ENCODE measurements around the gene C2orf68. TPM values are rescaled to one million over a fixed set of nuclear protein-coding genes. Genes with fewer than 3 reads are reported as not detected.

Gene C2orf68
- total and polyA plus RNA-seq, 9 of the 15 experiments (the other 6 are each of a cell fraction or from before 2014, with no cell fraction given) = 22.1 to 50.0 (median 31.8) TPM

GRCh38 chr2:85578243-85579180 is 33.4 kb downstream of the C2orf68 start (continued):
- TF ChIP-seq, protein P1, sequence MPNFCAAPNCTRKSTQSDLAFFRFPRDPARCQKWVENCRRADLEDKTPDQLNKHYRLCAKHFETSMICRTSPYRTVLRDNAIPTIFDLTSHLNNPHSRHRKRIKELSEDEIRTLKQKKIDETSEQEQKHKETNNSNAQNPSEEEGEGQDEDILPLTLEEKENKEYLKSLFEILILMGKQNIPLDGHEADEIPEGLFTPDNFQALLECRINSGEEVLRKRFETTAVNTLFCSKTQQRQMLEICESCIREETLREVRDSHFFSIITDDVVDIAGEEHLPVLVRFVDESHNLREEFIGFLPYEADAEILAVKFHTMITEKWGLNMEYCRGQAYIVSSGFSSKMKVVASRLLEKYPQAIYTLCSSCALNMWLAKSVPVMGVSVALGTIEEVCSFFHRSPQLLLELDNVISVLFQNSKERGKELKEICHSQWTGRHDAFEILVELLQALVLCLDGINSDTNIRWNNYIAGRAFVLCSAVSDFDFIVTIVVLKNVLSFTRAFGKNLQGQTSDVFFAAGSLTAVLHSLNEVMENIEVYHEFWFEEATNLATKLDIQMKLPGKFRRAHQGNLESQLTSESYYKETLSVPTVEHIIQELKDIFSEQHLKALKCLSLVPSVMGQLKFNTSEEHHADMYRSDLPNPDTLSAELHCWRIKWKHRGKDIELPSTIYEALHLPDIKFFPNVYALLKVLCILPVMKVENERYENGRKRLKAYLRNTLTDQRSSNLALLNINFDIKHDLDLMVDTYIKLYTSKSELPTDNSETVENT (CRISPR knock-in tag; IDR thresholded peaks at IDR 0.05) = no peak
- peak in 1 of 3 experiments; percentile 58 for TF ChIP-seq YY1 (IDR thresholded peaks at IDR 0.05; ENCODE audit: borderline replicate concordance in 1 of 3, control insufficient read depth in 1 of 3, extremely low read depth in 1 of 3, insufficient read depth in 3 of 3, insufficient read length in 1 of 3, insufficient replicate concordance in 2 of 3, low read depth in 1 of 3, low read length in 2 of 3)
- TF ChIP-seq, protein P2, sequence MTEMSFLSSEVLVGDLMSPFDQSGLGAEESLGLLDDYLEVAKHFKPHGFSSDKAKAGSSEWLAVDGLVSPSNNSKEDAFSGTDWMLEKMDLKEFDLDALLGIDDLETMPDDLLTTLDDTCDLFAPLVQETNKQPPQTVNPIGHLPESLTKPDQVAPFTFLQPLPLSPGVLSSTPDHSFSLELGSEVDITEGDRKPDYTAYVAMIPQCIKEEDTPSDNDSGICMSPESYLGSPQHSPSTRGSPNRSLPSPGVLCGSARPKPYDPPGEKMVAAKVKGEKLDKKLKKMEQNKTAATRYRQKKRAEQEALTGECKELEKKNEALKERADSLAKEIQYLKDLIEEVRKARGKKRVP (CRISPR knock-in tag; IDR thresholded peaks at IDR 0.05) = 0 out of 2 replicates have a peak, but pooled peaks have one; percentile 40
- TF ChIP-seq, protein P3, sequence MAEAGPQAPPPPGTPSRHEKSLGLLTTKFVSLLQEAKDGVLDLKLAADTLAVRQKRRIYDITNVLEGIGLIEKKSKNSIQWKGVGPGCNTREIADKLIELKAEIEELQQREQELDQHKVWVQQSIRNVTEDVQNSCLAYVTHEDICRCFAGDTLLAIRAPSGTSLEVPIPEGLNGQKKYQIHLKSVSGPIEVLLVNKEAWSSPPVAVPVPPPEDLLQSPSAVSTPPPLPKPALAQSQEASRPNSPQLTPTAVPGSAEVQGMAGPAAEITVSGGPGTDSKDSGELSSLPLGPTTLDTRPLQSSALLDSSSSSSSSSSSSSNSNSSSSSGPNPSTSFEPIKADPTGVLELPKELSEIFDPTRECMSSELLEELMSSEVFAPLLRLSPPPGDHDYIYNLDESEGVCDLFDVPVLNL (CRISPR knock-in tag; IDR thresholded peaks at IDR 0.05; ENCODE audit: low read depth) = no peak
- no peak for TF ChIP-seq BMI1 (IDR thresholded peaks at IDR 0.05; ENCODE audit: low read length)
- TF ChIP-seq LCOR (CRISPR knock-in tag; IDR thresholded peaks at IDR 0.05) = no peak
- no peak for TF ChIP-seq HSF4 (CRISPR knock-in tag; IDR thresholded peaks at IDR 0.05; ENCODE audit: borderline replicate concordance)
- no peak for TF ChIP-seq RFX5 (IDR thresholded peaks at IDR 0.05; ENCODE audit: low read depth, low read length)
- no peak for TF ChIP-seq CSDE1 (IDR thresholded peaks at IDR 0.05)
- no peak for TF ChIP-seq NEUROD1 (IDR thresholded peaks at IDR 0.05; ENCODE audit: borderline replicate concordance, low read depth, low read length, partially characterized antibody)
- 0 out of 2 replicates have a peak, but pooled peaks have one; percentile 30 for TF ChIP-seq FOXJ3 (CRISPR knock-in tag; IDR thresholded peaks at IDR 0.05)
- TF ChIP-seq, protein P4, sequence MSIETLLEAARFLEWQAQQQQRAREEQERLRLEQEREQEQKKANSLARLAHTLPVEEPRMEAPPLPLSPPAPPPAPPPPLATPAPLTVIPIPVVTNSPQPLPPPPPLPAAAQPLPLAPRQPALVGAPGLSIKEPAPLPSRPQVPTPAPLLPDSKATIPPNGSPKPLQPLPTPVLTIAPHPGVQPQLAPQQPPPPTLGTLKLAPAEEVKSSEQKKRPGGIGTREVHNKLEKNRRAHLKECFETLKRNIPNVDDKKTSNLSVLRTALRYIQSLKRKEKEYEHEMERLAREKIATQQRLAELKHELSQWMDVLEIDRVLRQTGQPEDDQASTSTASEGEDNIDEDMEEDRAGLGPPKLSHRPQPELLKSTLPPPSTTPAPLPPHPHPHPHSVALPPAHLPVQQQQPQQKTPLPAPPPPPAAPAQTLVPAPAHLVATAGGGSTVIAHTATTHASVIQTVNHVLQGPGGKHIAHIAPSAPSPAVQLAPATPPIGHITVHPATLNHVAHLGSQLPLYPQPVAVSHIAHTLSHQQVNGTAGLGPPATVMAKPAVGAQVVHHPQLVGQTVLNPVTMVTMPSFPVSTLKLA (conservative IDR thresholded peaks at IDR 0.05) = peak; percentile 65 to 69; a peak in 2 of 4 replicates
- TF ChIP-seq, protein P5, sequence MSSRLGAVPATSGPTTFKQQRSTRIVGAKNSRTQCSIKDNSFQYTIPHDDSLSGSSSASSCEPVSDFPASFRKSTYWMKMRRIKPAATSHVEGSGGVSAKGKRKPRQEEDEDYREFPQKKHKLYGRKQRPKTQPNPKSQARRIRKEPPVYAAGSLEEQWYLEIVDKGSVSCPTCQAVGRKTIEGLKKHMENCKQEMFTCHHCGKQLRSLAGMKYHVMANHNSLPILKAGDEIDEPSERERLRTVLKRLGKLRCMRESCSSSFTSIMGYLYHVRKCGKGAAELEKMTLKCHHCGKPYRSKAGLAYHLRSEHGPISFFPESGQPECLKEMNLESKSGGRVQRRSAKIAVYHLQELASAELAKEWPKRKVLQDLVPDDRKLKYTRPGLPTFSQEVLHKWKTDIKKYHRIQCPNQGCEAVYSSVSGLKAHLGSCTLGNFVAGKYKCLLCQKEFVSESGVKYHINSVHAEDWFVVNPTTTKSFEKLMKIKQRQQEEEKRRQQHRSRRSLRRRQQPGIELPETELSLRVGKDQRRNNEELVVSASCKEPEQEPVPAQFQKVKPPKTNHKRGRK (tag; IDR thresholded peaks at IDR 0.05) = no peak
- TF ChIP-seq CREB3L1 (IDR thresholded peaks at IDR 0.05; ENCODE audit: borderline replicate concordance, low read depth) = no peak
- TF ChIP-seq ETV5 (CRISPR knock-in tag; IDR thresholded peaks at IDR 0.05; ENCODE audit: low read depth) = no peak
